Measurements from ENCODE around the gene UCN3.
"Not testable (repeated sequence)": the region's sequence is repeated elsewhere in the genome, so short reads cannot be mapped to it uniquely, and the experiment has no call there.

UCN3 gene

GRCh38 chr10:5410787-5411186 lies 46.0 kb downstream of the UCN3 start:
- FAIRE-seq: not testable (repeated sequence)

- FAIRE-seq: no peak
Observed at GRCh38 chr10:5411941-5412276, 47.1 kb downstream of the UCN3 start.

GRCh38 chr10:5412277-5412941 lies 47.6 kb downstream of the UCN3 start, which contains the start of gene NET1:
Gene NET1 (plus strand): TSS chr10:5412557. CDS start chr10:5412693, 136 bp downstream.
- FAIRE-seq: no peak

GRCh38 chr10:5413012-5413938 lies 48.5 kb downstream of the UCN3 start:
- FAIRE-seq: no peak

- no peak for FAIRE-seq
Observed at GRCh38 chr10:5416981-5417380, 52.2 kb downstream of the UCN3 start.

GRCh38 chr10:5418584-5418983 lies 53.8 kb downstream of the UCN3 start:
- FAIRE-seq: no peak

- FAIRE-seq: no peak
Observed at GRCh38 chr10:5419466-5420094, 54.8 kb downstream of the UCN3 start.

GRCh38 chr10:5423771-5424170 lies 59.0 kb downstream of the UCN3 start:
- FAIRE-seq: no peak

Data from TTC549 (cell line).